Ovary (tissue), 9 donors: ENCODE data around the gene TMEM258. TPM values are rescaled to one million over a fixed set of nuclear protein-coding genes. Genes with fewer than 3 reads are reported as not detected.

Experiments
- DNase-seq, 5 donors: peaks; one replicate each; pipeline ENCODE4 v3.0.0-alpha.2; 2019 to 2020
- H3K27ac ChIP-seq, 2 donors: fragments of 200-600 bp; one replicate each; pipeline versions ENCODE4 v1.5.1 to v1.8.0; 2019 to 2022
- H3K27me3 ChIP-seq: fragments of 200-600 bp; one replicate; pipeline ENCODE4 v1.8.0; 2022
- H3K36me3 ChIP-seq: fragments of 200-600 bp; sonication (generic); one replicate; pipeline ENCODE4 v1.5.1; 2019
- H3K4me1 ChIP-seq: one replicate; pipeline ENCODE4 v1.8.1; 2013; ENCODE audit warnings: mild to moderate bottlenecking, moderate library complexity; ENCODE audit not compliant: insufficient read depth
- H3K4me3 ChIP-seq: fragments of 200-600 bp; sonication (generic); one replicate; pipeline ENCODE4 v1.5.1; 2017
- H3K9me3 ChIP-seq, 2 donors: fragments of 200-600 bp in 1 of 2; sonication (generic) in 1 of 2; one replicate each; pipeline versions ENCODE4 v1.5.1 to v1.8.1; 2013 to 2019; ENCODE audit warnings: mild to moderate bottlenecking in 1 of 2, moderate library complexity in 1 of 2
- CTCF ChIP-seq, 3 donors: fragments of 450-650 bp in 2 of 3; fragments of 200-600 bp in 1 of 3; IDR thresholded peaks; one replicate each; pipeline versions ENCODE4 v1.5.1 to v1.8.0; 2016 to 2022; ENCODE audit warnings: antibody characterized with exemption in 3 of 3, mild to moderate bottlenecking in 1 of 3
- EP300 ChIP-seq: sonication (generic); formaldehyde crosslinking; IDR thresholded peaks from one replicate; pipeline ENCODE4 v1.6.1; 2017; ENCODE audit warnings: antibody characterized with exemption
- POLR2A ChIP-seq: fragments of 450-650 bp; IDR thresholded peaks from one replicate; pipeline ENCODE4 v1.6.1; 2017; ENCODE audit warnings: antibody characterized with exemption, mild to moderate bottlenecking, moderate library complexity
- WGBS, 3 donors: extraction: QIAGEN DNeasy Blood & Tissue Kit in 1 of 3; methylation state at CpG; one replicate each; pipeline versions ENCODE4 v1.1.5 to v1.1.7; 2013 to 2017; 5-methylcytosine and 5-hydroxymethylcytosine counted together
- intact Hi-C, 4 donors: fragments of 100-400 bp; cut with DNase I; formaldehyde crosslinking; loops; one replicate each; pipeline versions ENCODE4 v1.11.0 to v1.15.1; 2022 to 2023
- polyA plus RNA-seq, 2 donors: library from polyadenylated mRNA; stranded (reverse); fragments of 200-250 nt in 1 of 2; fragments of 350-450 nt in 1 of 2; fragmentation: Illumina TruSeq in 1 of 2; extraction: RNeasy Lipid Tissue Mini Kit (QIAGEN cat#74804) in 1 of 2; gene quantifications; one replicate each; pipeline ENCODE4 v1.2.3, GENCODE V29; 2013 to 2014
- total RNA-seq, 7 donors: library from RNA; depleted of rRNA in 2 of 7; stranded (reverse); fragments of >200 nt in 2 of 7; fragmentation: NEBNext Ultra II Directional in 3 of 7; extraction: Animal tissue kit (Norgen Biotek cat#: 25700) in 3 of 7; gene quantifications; one replicate each; pipeline versions ENCODE4 v1.1.0 to v1.2.4, GENCODE V29; 2016 to 2023
- donor health status: DM: no; HTN: no; CAD: no; lungs with moderate emphysema.
- donor health status: DM: no; HTN: no; CAD: no.
- donor health status: Bipolar disorder and iron deficiency.
- donor health status: DM: yes; HTN: yes; CAD: no.
- donor health status: DM: no; HTN: no; CAD: no.
- donor health status: DM: yes; HTN: yes; CAD: no.

The TMEM258 gene
- total and polyA plus RNA-seq, 9 donors: 32.2 to 192 (median 119) TPM

- Histone ChIP-seq H3K4me3 (no peak overlapping the region), H3K4me1 (peaks cover 7% of the 10 kb centered on the region), H3K27ac (no peak overlapping the region), H3K36me3 (no peaks in the 10 kb centered on the region), H3K9me3 (no peaks in the 10 kb centered on the region), H3K27me3 (no peaks in the 10 kb centered on the region)
- no peak for DNase-seq
- intact Hi-C loops: no loop called here
- 86 to 97% (median 86%) methylated on average over 10 of the region's 10 CpGs for WGBS, 3 donors
- no peak for TF ChIP-seq CTCF (IDR thresholded peaks at IDR 0.05)
- no peak for TF ChIP-seq POLR2A
- TF ChIP-seq EP300: no peak
These were observed 46.5 kb upstream of the TMEM258 start for GRCh38 chr11:61838921-61839320.

- Histone ChIP-seq H3K27me3 (no peaks in the 10 kb centered on the region), H3K9me3 (no peaks in the 10 kb centered on the region), H3K36me3 (no peaks in the 10 kb centered on the region), H3K4me1 (peaks cover 7% of the 10 kb centered on the region), H3K4me3 (no peak overlapping the region), H3K27ac (no peak overlapping the region)
- TF ChIP-seq POLR2A: no peak
- DNase-seq: no peak
- intact Hi-C loops: no loop called here
- 92 to 94% (median 94%) methylated on average over 5 of the region's 5 CpGs for WGBS, 3 donors
These were observed 46.1 kb upstream of the TMEM258 start for GRCh38 chr11:61838501-61838900.

DNA sequence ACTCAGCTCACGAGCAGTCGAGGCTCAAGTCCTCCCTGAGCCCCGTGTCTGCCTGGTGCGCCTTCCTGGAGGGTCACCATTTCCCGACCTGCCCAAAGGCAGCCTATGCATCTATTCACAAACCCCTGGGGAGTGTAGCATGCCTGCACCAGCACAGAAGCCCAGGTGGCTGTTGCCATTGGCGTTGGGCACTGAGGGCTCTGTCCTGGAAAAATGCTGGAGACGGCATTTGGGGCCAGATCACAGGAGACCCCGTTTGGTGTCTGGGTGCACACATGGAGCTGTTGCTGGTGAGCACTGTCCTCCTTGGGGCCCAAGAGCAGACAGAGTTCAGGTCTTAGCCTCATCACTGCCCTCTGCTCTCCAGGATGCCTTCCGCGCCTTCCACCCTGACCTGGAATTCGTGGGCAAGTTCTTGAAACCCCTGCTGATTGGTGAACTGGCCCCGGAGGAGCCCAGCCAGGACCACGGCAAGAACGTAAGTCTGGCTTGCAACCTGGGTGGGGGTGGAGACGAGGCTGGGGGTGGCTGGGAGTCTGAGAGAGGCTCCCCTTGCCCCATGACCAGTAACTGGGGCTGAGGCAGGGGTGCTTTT is 45.1 kb upstream of the TMEM258 start:
- Histone ChIP-seq H3K9me3 (no peaks in the 10 kb centered on the region), H3K4me3 (no peak overlapping the region), H3K27ac (no peak overlapping the region), H3K36me3 (no peaks in the 10 kb centered on the region), H3K27me3 (no peaks in the 10 kb centered on the region), H3K4me1 (peaks cover 7% of the 10 kb centered on the region)
- 90 to 92% (median 92%) methylated on average over 15 of the region's 15 CpGs for WGBS, 3 donors
- TF ChIP-seq CTCF (IDR thresholded peaks at IDR 0.05) (no peak), EP300 (no peak), POLR2A (no peak)
- DNase-seq: no peak
- intact Hi-C loops: no loop called here

- 96 to 98% (median 96%) methylated on average over 8 of the region's 8 CpGs for whole genome bisulfite sequencing, 3 donors
- Histone ChIP-seq H3K4me1 (peaks cover 7% of the 10 kb centered on the region), H3K27me3 (no peaks in the 10 kb centered on the region), H3K4me3 (no peak overlapping the region), H3K27ac (no peak overlapping the region), H3K36me3 (no peaks in the 10 kb centered on the region), H3K9me3 (no peaks in the 10 kb centered on the region)
- intact Hi-C loops: no loop called here
- DNase-seq: no peak
- TF ChIP-seq EP300 (no peak), POLR2A (no peak), CTCF (IDR thresholded peaks at IDR 0.05) (no peak)
These were observed 43.8 kb upstream of the TMEM258 start for GRCh38 chr11:61836193-61836592.

GRCh38 chr11:61834278-61835048 is 42.1 kb upstream of the TMEM258 start:
- DNase-seq: peak in 4 of 5 donors; percentile 49 to 60 (median 53)
- TF ChIP-seq CTCF (IDR thresholded peaks at IDR 0.05) (no peak), EP300 (no peak), POLR2A (no peak)
- Histone ChIP-seq H3K36me3 (no peaks in the 10 kb centered on the region), H3K9me3 (no peaks in the 10 kb centered on the region), H3K4me3 (no peak overlapping the region), H3K27me3 (no peaks in the 10 kb centered on the region), H3K27ac (peak overlapping the region; percentile 34 to 45), H3K4me1 (peaks cover 12% of the 10 kb centered on the region)
- intact Hi-C loops: no loop called here
- 40 to 47% (median 41%) methylated on average over 12 of the region's 12 CpGs for WGBS, 3 donors
